Dedifferentiated amniotic fluid mesenchymal stem cell (primary cell): Measurements from ENCODE around the gene RNF166.

ENCODE experiments used
- DNase-seq: peaks from one replicate; pipeline ENCODE4 v3.0.0-alpha.2; 2016; ENCODE audit errors: extremely low spot score

The RNF166 gene

GRCh38 chr16:88723911-88724310 is 17.7 kb upstream of the RNF166 start:
- no peak for DNase-seq

- DNase-seq = no peak
Observed at GRCh38 chr16:88723507-88723887, 17.3 kb upstream of the RNF166 start.

GRCh38 chr16:88722784-88723506 is 16.7 kb upstream of the RNF166 start:
- DNase-seq = no peak

- DNase-seq = no peak
Observed at GRCh38 chr16:88721815-88722755, 15.9 kb upstream of the RNF166 start.

- no peak for DNase-seq
Observed at GRCh38 chr16:88721236-88721635, 15.0 kb upstream of the RNF166 start.

- no peak for DNase-seq
Observed at GRCh38 chr16:88720396-88720970, 14.3 kb upstream of the RNF166 start.

GRCh38 chr16:88719933-88720296 is 13.7 kb upstream of the RNF166 start:
- no peak for DNase-seq

GRCh38 chr16:88719267-88719932 is 13.2 kb upstream of the RNF166 start:
- DNase-seq = no peak

- no peak for DNase-seq
Observed at GRCh38 chr16:88718178-88718577, 12.0 kb upstream of the RNF166 start.

- DNase-seq = no peak
Observed at GRCh38 chr16:88716601-88717001, 10.4 kb upstream of the RNF166 start.

- DNase-seq = no peak
Observed at GRCh38 chr16:88716201-88716600, 10.0 kb upstream of the RNF166 start.

GRCh38 chr16:88715312-88716190 is 9.3 kb upstream of the RNF166 start:
- no peak for DNase-seq

- DNase-seq = no peak
Observed at GRCh38 chr16:88714420-88715302, 8.5 kb upstream of the RNF166 start.

- DNase-seq = no peak
Observed at GRCh38 chr16:88713568-88714419, 7.6 kb upstream of the RNF166 start.

GRCh38 chr16:88713054-88713453 is 6.8 kb upstream of the RNF166 start:
- DNase-seq = no peak

- DNase-seq = no peak
Observed at GRCh38 chr16:88712362-88712979, 6.3 kb upstream of the RNF166 start.

GRCh38 chr16:88711750-88712340 is 5.6 kb upstream of the RNF166 start:
- no peak for DNase-seq

GRCh38 chr16:88710556-88710955 is 4.3 kb upstream of the RNF166 start:
- no peak for DNase-seq
